Tongue (tissue), 2 donors: Measurements from ENCODE around the gene SLC25A47. TPM values are rescaled to one million over a fixed set of nuclear protein-coding genes. Genes with fewer than 3 reads are reported as not detected.
A peak's percentile ranks its signal among the peaks of the same experiment; 100 is the strongest.
"Not testable (repeated sequence)": the region's sequence is repeated elsewhere in the genome, so short reads cannot be mapped to it uniquely, and the experiment has no call there.

Experiments
- DNase-seq: peaks from one replicate; pipeline ENCODE4 v3.0.0-alpha.2; 2015
- total RNA-seq: library from RNA; depleted of rRNA; stranded (reverse); fragments of >200 nt; gene quantifications from one replicate; pipeline ENCODE4 v1.2.3, GENCODE V29; 2014

Gene SLC25A47
- total RNA-seq, 1 donor from 2014 or later, result not detected

DNA sequence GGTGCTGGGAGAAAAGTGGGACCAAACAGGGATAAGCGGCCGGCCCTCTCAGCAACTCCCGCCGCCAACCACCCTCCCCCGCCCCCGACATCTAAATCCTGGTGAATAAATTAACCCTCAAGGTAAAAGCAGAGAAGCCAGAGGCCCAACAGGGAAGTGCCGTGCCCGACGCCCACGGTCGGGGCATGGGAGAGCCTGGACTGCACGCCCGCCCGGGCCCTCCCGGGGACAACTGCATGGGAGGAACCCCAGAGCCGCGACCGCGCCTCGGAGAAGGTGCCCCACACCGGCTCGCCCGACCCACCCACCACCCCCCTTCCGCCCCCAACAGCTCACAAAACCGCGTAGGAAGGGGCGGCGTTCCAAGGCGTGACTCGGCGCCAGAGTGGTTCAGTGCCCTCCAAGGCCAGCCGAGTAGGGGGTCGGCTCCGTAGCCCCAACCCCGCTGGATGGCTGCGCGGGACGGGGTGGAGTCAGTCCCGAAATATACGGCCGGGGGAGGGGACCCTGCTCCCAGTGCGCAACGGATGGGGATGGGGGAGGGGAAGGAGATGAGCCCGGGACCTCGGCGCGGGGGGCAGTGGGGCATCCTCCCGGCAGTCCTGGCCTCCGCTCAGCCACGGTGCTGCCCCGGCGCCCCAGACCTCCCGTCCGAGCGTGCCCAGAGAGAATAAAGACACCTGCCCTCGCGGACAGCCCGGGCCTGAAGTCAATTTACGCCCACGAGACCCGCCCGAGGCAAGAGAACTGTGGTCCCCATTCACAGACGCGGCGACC lies 17.6 kb upstream of the SLC25A47 start:
- DNase-seq, result no peak

DNA sequence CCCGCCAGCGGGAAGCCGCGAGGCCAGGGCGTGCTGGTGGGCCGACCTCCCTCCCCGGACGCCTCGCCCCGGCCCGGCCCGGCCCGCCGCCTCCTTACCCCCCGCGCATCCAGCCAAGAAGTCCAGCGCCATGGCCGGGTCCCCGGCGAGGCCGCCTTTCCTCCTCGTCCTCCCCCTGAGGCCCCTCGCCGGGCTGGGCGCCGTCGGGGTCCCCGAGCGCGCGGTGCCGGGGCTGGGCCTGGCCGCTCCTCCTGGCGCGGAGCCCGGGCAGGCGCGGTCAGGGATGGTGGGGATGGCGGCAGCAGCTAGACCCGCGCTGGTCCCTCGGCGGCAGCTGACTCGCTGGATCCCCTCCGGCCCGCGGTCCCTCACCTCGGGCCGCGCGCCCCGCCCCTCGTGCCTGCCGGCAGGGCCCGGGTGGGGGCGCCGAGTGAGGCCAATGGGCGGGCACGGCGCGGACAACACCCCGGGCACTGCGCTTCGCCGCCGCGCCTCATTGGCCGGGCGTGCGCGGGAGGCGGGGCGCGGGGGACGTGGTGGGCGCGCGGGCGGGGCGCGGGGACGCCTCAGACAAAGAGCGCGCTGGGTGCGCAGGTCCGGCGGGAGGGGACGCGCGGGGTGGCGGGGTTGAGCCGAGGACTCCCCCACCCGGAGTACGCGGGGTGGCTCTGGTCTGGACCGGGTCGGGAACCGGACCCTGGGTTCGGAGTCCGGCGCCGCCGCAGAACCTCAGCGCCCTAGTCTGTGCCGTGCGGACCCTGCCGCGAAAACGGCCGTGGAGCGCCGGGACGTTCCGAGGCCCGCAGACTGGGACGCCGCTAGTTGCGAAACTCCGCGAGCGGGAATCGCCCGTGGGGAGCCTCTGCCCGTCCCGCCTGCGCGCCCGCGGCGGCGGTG lies 16.8 kb upstream of the SLC25A47 start, which contains the start of gene SLC25A29:
Gene SLC25A29, minus strand, starts transcription at position 344 of the 897 bp plus-strand sequence. Its CDS starts 212 bp downstream, at position 132.
- DNase-seq, result peak; percentile 95

DNA sequence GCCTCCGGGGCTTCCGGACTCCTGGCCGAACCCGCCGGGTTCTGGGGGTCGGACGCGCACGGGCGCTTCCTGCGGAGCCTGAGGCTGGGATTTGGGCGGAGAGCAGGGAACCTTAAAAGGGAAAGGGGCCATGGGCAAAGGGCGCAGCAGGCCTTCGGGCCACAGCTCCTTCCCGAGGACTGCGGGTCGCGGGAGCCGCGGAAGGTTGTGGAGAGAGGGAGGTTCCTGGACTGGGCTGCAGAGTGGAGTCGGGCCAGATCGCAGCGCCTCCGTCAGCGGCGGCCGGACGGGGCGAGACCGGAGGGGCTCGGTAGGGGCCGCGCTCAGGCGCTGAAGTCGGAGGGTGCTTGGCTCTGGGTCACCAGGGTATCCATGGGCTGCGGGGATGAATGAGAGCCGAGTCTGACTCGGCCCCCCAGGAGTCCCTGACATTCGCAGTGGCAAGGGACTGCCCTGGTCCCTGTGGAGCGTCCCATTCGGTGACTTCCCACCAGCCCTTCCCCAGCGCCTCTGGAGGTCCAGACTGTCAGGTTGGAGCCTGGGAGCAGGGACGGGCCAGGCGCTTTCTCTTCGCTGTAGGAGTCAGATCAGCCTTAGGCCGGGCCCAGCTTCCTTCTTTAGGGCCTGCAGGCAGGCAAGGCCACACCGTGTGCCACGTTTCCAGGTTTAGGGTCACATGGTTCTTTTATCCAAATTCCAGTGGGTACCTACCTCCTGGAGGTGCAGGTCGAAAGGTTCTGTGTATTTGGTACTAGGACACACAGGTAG lies 16.0 kb upstream of the SLC25A47 start:
- DNase-seq, result peak; percentile 34

DNA sequence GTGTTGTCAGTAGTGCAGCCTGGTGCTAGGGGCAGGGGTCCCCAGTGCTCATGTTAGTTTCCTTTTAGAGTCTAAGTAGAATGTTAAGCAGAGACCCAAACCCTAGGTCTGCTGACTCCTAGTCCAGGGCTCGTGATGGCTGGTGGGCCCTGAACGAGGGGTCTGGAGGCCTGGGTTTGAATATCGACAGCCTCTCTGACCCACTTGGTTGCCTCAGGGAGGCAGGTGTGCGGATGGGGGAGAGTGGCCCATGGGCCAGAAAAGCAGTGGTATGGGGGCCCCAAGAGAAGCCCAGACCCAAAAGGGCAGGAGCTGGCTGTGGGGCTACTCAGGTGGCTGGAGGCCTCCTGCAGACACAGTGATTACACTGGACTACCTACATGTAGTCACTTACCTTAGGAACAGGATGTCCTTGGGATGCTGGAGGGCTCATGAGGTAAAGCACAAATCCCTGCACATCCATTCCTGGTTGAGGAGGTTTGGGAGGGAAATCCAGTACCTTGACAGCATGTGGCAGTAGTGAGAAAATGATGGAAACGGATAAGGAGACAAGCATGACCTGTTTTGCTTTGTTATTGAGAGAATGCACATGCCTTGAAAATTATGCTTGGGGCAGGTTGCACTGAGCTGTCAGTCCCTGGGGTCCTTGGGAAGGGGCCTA lies 15.2 kb upstream of the SLC25A47 start:
- no peak for DNase-seq

DNA sequence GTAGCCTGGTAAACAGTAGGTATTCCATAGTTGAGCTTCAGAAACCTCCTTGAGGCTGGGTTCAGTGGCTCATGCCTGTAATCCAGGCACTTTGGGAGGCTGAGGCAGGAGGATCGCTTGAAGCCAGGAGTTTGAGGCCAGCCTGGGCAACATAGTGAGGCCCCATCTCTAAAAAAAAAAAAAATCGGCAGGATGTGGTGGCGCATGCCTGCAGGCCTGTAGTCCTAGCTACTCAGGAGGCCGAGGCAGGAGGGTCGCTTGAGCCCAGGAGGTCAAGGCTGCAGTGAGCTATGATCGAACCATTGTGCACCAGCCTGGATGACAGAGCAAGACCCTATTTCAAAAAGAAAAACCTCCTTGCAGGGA lies 14.7 kb upstream of the SLC25A47 start:
- DNase-seq, result not testable (repeated sequence)

DNA sequence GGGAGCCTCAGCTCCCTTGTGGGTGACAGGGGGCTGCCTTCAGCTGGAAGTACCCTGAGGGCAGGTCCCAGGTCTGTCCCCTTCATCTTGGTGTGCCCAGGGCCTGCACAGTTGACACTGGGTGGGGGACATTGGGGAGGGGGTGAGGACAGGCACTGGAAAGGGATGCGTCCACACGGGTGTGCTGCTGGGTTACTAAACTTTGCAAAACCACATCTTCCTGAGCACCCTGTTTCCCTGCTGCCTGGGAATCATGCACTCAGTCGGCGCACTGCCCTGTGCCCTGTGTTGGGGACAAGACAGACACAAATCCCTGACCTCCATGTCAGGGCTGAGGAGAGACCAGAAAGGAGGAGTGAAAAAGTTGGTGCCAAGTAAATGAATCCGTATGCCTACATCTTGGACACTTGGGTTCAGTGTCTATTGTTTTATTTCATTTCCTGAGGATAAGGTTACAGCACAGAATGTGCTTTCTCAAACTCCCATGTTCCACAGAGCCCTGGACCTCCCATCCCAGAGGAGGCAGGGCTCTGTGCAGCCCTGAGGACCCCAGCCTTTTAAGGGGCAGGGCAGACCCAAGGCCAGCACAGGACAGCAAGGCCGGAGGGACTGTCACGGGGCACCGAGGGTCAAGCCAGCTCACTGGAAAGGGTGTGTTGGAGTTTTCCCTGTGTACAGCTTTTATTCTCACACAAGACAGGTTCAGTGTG lies 14.0 kb upstream of the SLC25A47 start:
- no peak for DNase-seq

DNA sequence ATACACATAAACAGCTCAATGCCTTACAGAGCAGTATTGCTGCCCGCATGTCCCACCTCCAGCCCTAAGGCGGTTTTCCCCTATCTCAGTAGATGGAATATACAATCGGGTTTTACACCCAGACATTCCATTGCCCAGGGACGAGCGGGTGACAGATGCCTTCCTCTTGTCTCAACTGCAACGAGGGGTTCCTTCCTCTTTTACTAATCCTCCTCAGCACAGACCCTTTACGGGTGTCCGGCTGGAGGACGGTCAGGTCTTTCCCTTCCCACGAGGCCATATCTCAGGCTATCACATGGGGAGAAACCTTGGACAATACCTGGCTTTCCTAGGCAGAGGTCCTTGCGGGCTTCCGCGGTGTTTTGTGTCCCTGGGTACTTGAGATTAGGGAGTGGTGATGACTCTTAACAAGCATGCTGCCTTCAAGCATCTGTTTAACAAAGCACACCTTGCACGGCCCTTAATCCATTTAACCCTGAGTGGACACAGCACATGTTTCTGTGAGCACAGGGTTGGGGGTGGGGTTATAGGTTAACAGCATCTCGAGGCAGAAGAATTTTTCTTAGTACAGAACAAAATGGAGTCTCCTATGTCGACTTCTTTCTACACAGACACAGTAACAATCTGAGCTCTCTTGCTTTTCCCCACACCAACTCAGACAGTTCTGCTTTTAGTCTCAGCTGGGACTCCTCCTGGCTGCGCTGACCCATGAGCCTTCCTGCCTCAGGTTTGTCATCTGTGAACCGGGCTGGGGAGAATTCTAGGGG lies 10.8 kb upstream of the SLC25A47 start:
- DNase-seq, result not testable (repeated sequence)

DNA sequence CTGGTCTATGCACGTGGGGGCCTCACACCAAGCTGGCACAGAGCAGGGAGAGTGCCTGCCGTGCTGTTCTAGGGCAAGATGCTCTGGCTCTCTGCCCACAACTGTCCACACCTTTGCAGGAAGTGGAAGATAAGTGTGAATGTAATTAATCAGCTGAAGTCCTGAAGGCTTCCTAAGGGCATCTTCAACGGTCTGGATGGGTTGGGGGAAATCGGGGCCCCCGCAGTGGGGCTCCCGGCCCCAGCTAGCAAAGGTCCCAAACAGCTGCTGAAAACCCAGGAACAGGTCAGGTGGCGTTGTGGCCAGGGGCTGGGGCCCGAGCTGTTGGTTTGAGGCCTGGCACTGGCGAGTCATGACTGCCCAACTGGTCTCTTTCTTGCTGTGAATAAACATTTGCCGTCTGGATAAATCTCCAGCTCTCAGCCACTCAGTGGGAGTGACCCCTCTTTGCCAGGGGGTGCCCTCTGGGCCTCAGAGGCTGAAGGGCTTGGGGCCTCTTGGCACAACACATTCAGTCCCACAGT lies 10.2 kb upstream of the SLC25A47 start:
- no peak for DNase-seq

DNA sequence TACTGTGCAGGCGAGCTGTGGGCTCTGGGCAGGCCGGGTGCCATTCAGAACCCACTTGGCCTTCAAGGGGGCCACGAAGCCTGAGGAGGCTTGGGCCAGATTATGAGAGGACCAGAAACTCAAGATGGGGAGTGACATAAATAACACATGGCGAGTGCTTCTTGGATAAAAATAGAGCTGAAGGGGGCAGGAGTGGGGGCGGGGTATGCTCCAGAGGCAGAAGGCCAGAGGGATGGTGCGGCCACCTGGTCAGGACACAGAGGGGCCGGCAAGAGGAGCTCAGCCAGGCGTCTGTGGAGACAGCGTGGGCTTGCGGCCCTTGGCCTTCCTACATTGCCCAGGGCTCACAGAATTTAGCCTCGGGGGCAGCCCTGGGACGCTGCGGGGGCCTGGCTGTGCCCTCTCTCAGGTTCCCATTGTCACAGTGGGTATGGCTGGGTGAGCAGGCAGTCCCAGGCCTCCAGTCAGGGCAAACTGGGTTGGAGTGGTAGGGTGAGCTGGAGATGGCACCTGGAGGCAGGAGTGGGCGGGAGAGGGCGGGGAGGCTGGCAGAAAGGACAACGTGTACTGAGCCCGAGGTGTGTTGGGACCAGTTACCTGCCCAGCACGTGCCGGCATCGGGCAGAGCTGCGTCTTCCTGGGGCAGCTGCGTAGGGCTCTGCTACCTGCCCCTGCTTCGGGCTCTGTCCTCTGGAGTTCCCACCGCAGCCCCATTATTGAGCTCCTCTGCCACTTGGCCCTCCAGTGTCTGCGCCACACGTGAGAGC lies 9.5 kb upstream of the SLC25A47 start:
- peak; percentile 69 for DNase-seq

DNA sequence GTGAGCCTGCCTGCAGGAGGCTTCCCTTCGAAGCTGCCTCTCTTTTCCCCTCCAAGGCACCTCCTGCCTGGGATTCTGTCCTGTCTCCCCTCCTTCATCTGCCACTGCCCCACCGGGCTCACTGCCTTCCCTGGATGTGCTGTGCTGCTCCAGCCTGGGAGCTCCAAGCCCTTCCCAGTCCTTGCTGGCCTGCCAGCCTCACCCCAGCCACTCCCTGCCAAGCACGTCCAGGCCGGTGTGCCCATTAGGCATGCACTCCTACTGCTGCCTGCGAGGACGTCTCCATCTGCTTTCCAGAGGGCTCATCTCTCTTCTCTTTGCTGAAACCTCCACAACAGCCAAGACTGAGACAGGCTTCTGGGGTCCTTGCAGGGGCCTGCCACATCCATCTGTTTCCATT lies 8.4 kb upstream of the SLC25A47 start:
- no peak for DNase-seq

DNA sequence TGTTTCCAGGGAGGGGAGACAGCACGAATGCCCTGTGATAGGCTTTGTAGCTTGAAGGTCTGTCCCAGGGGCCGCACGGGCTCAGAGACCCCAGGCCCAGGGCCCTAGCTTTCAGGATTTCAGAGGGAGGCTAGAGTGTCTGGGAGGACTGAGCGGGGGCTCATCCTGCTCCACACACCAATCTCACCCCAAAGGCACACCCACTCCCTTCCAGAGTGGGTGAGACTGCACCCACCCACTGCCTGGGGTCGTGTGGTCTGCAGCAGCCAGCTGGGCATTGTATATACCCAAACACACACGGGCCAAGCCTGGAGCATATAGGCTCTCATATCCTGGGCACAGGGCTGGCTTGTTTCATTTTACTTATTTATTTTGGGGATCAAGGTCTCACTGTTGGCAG lies 5.8 kb upstream of the SLC25A47 start:
- DNase-seq, result no peak

DNA sequence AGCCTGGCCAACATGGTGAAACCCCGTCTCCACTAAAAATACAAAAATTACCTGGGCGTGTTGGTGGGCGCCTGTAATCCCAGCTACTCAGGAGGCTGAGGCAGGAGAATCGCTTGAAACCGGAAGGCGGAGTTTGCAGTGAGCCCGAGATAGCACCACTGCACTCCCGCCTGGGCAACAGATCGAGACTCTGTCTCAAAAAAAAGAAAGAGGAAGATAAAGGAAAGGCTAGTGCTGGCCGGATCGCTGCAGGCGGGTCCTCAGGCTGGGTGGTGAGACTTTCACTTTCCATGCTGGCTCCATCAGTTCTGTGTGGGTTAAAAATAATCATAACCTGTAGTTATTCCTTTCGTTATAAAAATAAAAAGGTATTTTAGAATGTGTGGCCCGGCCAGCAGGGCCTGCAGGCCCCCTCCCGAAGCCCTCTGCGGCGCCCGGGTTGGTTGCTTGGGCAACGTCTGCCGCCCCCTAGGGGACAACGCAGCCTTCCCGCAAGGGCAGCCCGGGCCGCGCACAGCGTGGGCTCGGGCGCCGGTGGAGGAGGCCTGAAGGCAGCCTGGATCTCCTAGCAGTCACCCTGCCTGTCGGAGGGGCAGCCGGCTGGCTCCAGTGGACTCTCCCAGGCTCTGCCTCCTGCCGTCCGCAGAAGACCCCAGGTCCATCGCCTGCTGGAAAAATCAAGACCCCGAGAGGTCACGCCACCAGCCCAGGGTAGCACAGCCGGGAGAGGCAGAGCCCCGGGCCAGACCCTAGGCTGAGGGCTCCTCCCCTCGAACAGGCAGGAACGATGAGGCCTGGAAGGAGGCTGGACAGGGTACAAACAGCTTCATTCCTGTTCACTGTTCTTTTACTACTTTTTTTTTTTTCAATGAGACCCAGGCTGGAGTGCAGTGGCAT lies 5.0 kb upstream of the SLC25A47 start:
- peak; percentile 63 for DNase-seq

DNA sequence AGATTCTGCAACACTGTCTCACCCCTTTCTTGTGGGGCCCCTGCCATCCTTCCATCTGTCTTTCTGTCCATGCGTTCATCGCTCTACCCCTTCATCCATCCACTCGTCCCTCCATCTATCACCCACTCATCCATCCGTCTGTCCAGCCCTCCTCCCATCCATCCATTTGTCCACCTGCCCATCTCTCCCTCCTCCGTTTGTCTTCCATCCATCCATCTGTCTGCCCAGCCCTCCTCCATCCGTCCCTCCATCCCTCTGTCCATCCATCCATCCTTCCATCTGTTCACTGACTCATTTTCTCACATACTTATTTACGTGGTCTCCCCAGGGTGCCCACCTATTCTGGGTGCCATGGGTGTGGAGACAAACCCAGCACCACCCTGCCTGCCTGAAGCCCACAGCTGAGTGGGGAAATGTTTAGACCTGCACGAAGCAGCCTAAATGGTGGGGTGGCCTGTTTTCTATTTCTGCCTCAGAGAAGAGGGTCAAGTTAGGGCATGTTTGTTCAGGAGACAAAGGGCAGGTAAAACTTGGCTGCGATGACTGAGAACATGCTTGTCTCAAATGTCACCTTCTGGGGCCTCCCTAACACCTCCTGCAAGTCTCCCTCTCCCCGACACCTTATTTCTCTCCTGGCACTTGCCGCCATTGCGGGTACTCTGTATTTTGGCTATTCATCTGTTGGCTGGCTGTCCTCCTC lies 2.8 kb upstream of the SLC25A47 start:
- DNase-seq, result no peak

DNA sequence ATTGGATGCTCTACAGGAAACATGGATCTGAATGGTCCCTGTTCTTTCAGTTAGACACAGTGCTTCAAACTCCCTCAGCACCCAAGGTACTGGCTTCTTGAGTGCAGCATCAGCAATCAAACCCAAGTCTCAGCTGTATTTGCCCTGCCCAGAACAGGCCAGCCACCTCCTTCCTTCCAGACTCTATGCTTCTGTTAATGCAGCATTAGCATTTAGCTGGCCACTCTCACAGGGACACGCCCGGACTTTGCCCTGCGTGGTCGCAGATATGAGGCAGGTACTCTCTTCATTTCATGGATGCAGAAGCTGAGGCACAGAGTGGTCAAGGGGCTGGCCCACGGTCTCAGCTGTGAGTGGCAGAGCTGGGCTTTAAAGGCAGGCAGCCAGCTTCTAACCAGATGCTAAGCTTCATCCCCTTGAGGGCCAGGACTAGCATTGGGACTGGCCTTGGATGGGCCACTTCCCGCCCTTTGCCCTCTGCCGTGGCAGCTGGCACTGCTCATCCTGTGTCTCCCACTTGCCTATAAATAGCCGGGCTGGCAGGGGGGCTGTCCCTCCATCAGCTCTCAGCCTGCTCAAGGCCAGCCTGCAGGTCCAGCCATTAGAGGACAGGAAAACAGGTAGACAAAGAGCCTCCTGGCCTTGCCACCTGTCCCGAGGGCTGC lies 1.5 kb upstream of the SLC25A47 start:
- peak; percentile 58 for DNase-seq

DNA sequence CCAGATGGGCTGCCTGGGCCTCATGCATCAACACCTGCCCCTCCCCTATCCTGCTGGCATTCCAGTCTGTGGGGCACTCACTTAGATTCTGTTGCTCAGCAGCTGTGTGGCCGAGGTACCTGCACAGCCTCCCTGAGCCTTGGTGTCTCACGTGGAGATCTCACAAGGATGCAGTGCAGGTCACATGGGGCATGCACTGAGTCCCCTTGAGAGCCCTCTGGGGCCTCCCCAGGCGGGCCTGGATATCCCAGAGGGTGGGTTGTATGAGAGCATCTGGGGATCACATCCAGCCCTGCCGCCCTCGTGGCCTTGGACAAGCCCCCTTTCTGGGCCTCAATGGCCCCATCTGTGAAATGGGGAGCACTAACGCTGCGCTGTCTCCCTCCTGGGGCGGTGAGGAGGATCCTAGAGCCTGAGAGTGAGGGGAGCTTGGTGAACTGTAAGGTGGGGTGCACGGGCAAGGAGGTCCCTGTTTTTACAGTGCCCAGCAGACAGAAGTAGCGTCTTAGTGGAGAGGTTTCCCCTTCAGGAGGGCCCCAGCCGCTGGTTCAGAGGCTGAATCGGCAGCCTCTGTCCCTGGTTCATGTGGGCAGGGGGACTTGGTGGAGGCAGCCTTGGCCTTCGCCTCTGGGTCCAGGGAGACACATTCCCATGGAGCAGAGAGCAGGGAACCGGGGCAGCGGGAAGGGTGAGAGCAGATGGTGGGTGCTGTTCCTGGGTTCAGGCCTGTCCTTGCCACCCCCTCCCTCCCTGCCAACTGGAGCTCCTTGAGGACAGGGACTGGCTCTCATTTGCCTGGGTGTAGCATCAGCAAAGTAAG lies 791 bp upstream of the SLC25A47 start:
- no peak for DNase-seq

DNA sequence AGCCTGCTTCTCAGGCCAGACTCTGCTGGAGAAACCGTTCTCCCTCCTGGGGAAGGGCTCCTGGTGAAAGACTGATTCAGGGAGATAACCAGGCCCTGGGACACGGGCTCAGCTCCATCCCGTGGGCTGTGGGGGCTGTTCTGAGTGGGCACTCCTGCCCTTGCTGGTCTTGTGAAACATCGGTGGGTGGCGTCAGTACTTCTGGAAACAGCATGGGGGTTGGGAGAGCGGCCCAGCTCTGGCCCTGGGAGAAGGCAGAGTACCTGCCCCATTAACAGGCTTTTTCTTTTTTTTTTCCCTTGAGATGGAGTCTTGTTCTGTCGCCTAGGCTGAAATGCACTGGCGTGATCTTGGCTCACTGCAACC lies 786 bp downstream of the SLC25A47 start:
- no peak for DNase-seq
